HUES48 (cell line): ENCODE measurements around the gene ZNF281.

Experiments
- H3K27ac ChIP-seq: one replicate; pipeline ENCODE4 v1.7.0; 2013; ENCODE audit warnings: low read depth, low read length, inconsistent platforms
- H3K27me3 ChIP-seq: 2 replicates; pipeline ENCODE4 v1.6.1; 2013; ENCODE audit warnings: mild to moderate bottlenecking, low read length; ENCODE audit not compliant: control insufficient read depth, insufficient read depth
- H3K36me3 ChIP-seq: 2 replicates; pipeline ENCODE4 v1.6.1; 2013; ENCODE audit warnings: low read length; ENCODE audit not compliant: control insufficient read depth, insufficient read depth
- H3K4me1 ChIP-seq: 2 replicates; pipeline ENCODE4 v1.6.1; 2013; ENCODE audit warnings: mild to moderate bottlenecking, low read length; ENCODE audit not compliant: control insufficient read depth, insufficient read depth
- H3K4me3 ChIP-seq: 2 replicates; pipeline ENCODE4 v1.5.1; 2013; ENCODE audit warnings: mild to moderate bottlenecking, low read depth, low read length
- H3K9ac ChIP-seq: 2 replicates; pipeline ENCODE4 v1.6.1; 2013; ENCODE audit warnings: mild to moderate bottlenecking, low read depth, low read length, moderate library complexity
- H3K9me3 ChIP-seq: 2 replicates; pipeline ENCODE4 v1.6.1; 2013; ENCODE audit warnings: low read length; ENCODE audit not compliant: control insufficient read depth, insufficient read depth

The ZNF281 gene

GRCh38 chr1:200410566-200410878 is 686 bp upstream of the ZNF281 start:
- Histone ChIP-seq H3K27ac (peak overlapping the region; percentile 98), H3K27me3 (no peaks in the 10 kb centered on the region), H3K4me1 (peaks cover 65% of the 10 kb centered on the region), H3K9ac (peak overlapping the region; percentile 68), H3K36me3 (peaks cover 46% of the 10 kb centered on the region), H3K9me3 (no peaks in the 10 kb centered on the region), H3K4me3 (peak overlapping the region; percentile 85)

DNA sequence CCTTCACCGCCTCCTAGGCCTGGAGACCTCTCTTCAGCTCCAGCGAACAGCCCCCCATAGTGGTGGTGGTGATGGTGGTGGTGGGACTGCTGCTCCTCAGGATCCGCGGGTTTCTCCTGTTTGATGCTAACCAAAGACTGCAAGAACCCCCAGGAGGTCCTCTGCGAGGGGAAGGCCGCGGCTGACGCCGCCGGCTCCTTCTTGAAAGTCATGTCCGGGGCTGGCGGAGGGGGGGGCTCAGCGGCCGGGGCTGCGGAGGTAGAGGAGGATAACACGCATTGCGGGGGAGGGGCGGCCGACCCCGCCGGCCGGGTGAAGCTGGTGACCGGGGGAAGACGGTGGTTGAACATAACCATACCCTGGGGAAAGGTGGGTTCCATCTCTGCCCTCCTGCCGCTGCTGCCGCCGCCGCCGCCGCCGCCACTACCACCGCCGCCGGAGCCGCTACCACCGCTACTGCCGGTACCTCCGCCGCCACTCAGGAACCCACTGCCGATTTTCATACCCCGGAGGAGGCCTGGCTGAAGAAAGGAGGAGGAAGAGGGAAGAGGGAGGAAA is 554 bp downstream of the ZNF281 start:
- Histone ChIP-seq H3K36me3 (peaks cover 52% of the 10 kb centered on the region), H3K9ac (peak overlapping the region; percentile 90), H3K9me3 (no peaks in the 10 kb centered on the region), H3K4me3 (peak overlapping the region; percentile 85), H3K4me1 (peaks cover 63% of the 10 kb centered on the region), H3K27ac (peak overlapping the region; percentile 98), H3K27me3 (no peaks in the 10 kb centered on the region)

- Histone ChIP-seq H3K9ac (no peak overlapping the region), H3K4me3 (peak overlapping the region; percentile 85), H3K4me1 (peaks cover 71% of the 10 kb centered on the region)
Measured at GRCh38 chr1:200406161-200406797, 3.6 kb downstream of the ZNF281 start.

GRCh38 chr1:200405264-200405663 is 4.6 kb downstream of the ZNF281 start:
- Histone ChIP-seq H3K9me3 (no peaks in the 10 kb centered on the region), H3K9ac (no peak overlapping the region), H3K27me3 (no peaks in the 10 kb centered on the region), H3K4me1 (peaks cover 70% of the 10 kb centered on the region), H3K36me3 (peaks cover 80% of the 10 kb centered on the region), H3K4me3 (peak overlapping the region; percentile 85), H3K27ac (no peak overlapping the region)

More at GRCh38 chr1:200406161-200406797, 3.6 kb downstream of the ZNF281 start:
- Histone ChIP-seq H3K27me3 (no peaks in the 10 kb centered on the region), H3K36me3 (peaks cover 77% of the 10 kb centered on the region), H3K27ac (no peak overlapping the region), H3K9me3 (no peaks in the 10 kb centered on the region)

DNA sequence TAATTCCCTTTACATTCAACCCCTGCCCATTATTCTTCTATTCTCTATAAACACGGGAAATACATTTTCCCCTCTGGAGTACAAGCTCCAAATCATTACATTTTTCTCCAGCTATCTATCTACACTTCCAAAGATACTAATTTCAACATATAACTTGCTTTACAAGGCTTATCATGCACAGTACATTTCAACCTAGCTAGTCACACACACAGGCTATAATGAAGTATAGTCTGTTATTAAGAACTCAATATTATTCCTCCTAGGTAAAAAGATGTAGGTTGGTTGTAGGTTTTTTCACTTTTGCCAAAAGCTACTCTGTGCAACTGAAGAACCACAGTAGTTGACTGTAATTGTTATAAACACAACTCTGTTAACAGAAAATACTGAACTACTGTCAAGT is 8.1 kb downstream of the ZNF281 start:
- no peaks in the 10 kb centered on the region for H3K27me3 ChIP-seq
- H3K4me3 ChIP-seq, result no peak overlapping the region
- H3K9me3 ChIP-seq, result no peaks in the 10 kb centered on the region
- H3K9ac ChIP-seq, result no peak overlapping the region
- peaks cover 68% of the 10 kb centered on the region for H3K4me1 ChIP-seq
- H3K36me3 ChIP-seq, result peaks cover 59% of the 10 kb centered on the region
- no peak overlapping the region for H3K27ac ChIP-seq

GRCh38 chr1:200401263-200401662 is 8.6 kb downstream of the ZNF281 start:
- H3K27ac ChIP-seq, result no peak overlapping the region
- H3K9ac ChIP-seq, result no peak overlapping the region
- H3K4me3 ChIP-seq, result no peak overlapping the region
- H3K9me3 ChIP-seq, result no peaks in the 10 kb centered on the region
- H3K27me3 ChIP-seq, result no peaks in the 10 kb centered on the region
- peaks cover 68% of the 10 kb centered on the region for H3K4me1 ChIP-seq
- H3K36me3 ChIP-seq, result peaks cover 55% of the 10 kb centered on the region

DNA sequence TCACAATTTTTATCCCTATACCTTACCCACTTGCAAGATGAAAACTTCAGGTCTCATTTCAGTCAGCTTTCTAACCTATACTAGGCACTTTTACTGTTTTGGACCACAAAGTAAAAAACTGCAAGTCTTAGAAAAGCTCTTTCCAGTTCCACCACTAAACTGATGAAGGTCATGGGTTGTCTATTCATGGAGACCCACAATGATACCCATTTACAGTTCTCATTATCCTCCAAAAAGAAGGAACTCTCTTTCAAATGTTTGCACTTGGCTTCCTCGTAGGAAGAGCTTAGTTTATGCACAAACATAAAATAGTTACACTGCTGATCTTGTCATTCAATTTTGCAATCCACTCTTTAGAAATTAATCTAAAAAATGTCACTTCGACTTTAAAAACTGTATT is 9.3 kb downstream of the ZNF281 start:
- Histone ChIP-seq H3K27me3 (no peaks in the 10 kb centered on the region), H3K9ac (no peak overlapping the region), H3K27ac (no peak overlapping the region), H3K9me3 (no peaks in the 10 kb centered on the region), H3K36me3 (peaks cover 48% of the 10 kb centered on the region), H3K4me3 (no peak overlapping the region), H3K4me1 (peaks cover 63% of the 10 kb centered on the region)

- no peak overlapping the region for H3K9ac ChIP-seq
- no peak overlapping the region for H3K4me3 ChIP-seq
- H3K36me3 ChIP-seq, result peaks cover 41% of the 10 kb centered on the region
- peaks cover 64% of the 10 kb centered on the region for H3K4me1 ChIP-seq
- no peaks in the 10 kb centered on the region for H3K27me3 ChIP-seq
- H3K9me3 ChIP-seq, result no peaks in the 10 kb centered on the region
- H3K27ac ChIP-seq, result no peak overlapping the region
Measured at GRCh38 chr1:200399860-200400259, 10.0 kb downstream of the ZNF281 start.

DNA sequence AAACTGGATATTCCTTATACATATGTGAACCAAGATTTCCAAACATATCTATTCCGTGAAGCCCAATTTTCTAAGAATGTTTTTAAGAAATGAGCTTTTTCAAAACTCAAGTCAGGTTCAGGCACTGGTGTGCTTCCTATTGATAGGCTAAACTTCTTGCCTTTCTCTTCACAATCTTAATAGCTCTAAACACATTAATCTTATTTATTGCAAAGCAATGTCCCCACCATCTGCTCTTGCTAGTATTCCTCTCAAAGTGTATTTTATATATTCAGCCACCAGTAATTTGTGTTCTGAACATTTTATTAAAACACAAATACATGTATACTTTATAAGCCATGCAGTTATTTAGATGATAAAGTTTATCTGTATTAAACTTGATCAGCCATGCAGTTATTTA is 11.5 kb downstream of the ZNF281 start:
- peaks cover 61% of the 10 kb centered on the region for H3K4me1 ChIP-seq
- H3K27ac ChIP-seq, result no peak overlapping the region

DNA sequence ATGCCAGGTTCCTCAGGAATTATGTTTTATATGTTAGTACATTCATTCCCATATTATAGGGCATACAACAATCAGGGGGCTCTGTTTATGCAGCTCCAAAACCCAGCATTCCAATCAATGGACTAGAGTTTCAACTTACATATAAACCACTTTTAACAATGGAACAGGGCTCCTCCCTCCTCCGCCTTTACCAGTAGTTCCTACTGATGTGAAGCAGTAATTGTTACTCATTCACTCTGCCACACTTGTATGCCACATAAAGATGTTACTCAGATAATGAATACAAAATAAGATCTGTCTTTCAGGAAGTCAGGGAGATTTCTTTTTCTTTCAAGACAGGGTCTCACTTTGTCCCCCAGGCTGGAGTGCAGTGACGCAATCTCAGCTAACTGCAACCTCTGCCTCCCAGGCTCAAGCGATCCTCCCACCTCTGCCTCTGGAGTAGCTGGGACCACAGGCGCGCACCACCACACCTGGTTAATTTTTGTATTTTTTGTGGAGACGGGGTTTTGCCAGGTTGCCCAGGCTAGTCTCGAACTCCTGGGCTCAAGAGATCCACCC is 17.1 kb downstream of the ZNF281 start:
- peak overlapping the region; percentile 91 for H3K27ac ChIP-seq
- H3K9me3 ChIP-seq, result no peaks in the 10 kb centered on the region
- no peak overlapping the region for H3K9ac ChIP-seq
- H3K27me3 ChIP-seq, result no peaks in the 10 kb centered on the region
- H3K36me3 ChIP-seq, result no peaks in the 10 kb centered on the region
- peak overlapping the region; percentile 25; the same call in 1 of the 2 replicates for H3K4me3 ChIP-seq
- peaks cover 63% of the 10 kb centered on the region for H3K4me1 ChIP-seq

More for the DNA sequence above, 11.5 kb downstream of the ZNF281 start:
- Histone ChIP-seq H3K27me3 (no peaks in the 10 kb centered on the region), H3K9ac (no peak overlapping the region), H3K9me3 (no peaks in the 10 kb centered on the region), H3K36me3 (peaks cover 26% of the 10 kb centered on the region), H3K4me3 (no peak overlapping the region)

- H3K4me1 ChIP-seq, result peaks cover 60% of the 10 kb centered on the region
- H3K36me3 ChIP-seq, result no peaks in the 10 kb centered on the region
- H3K9ac ChIP-seq, result no peak overlapping the region
- peak overlapping the region; percentile 18; the same call in 1 of the 2 replicates for H3K4me3 ChIP-seq
- no peaks in the 10 kb centered on the region for H3K27me3 ChIP-seq
- no peaks in the 10 kb centered on the region for H3K9me3 ChIP-seq
- peak overlapping the region; percentile 91 for H3K27ac ChIP-seq
Measured at GRCh38 chr1:200391747-200392146, 18.1 kb downstream of the ZNF281 start.
